Prostate gland (tissue), 2 donors: ENCODE measurements around the gene CELF2.

Experiments used
- POLR2A ChIP-seq: fragments of 450-650 bp; IDR thresholded peaks from one replicate; pipeline ENCODE4 v1.6.1; 2016; ENCODE audit warnings: antibody characterized with exemption, mild to moderate bottlenecking
- TF ChIP-seq, protein P1 (sequence below), 4 experiments: fragments of 200-600 bp in 2 of 4; fragments of 450-650 bp in 2 of 4; sonication (generic) in 2 of 4; IDR thresholded peaks; 1 replicate in 3 of 4; 2 replicates in 1 of 4; pipeline ENCODE4 v1.5.1; 2016 to 2019; ENCODE audit warnings: antibody characterized with exemption in 4 of 4, mild to moderate bottlenecking in 2 of 4, moderate library complexity in 2 of 4

GRCh38 chr10:11135709-11136108 lies 118.0 kb downstream of the CELF2 start:
- TF ChIP-seq, protein P1, sequence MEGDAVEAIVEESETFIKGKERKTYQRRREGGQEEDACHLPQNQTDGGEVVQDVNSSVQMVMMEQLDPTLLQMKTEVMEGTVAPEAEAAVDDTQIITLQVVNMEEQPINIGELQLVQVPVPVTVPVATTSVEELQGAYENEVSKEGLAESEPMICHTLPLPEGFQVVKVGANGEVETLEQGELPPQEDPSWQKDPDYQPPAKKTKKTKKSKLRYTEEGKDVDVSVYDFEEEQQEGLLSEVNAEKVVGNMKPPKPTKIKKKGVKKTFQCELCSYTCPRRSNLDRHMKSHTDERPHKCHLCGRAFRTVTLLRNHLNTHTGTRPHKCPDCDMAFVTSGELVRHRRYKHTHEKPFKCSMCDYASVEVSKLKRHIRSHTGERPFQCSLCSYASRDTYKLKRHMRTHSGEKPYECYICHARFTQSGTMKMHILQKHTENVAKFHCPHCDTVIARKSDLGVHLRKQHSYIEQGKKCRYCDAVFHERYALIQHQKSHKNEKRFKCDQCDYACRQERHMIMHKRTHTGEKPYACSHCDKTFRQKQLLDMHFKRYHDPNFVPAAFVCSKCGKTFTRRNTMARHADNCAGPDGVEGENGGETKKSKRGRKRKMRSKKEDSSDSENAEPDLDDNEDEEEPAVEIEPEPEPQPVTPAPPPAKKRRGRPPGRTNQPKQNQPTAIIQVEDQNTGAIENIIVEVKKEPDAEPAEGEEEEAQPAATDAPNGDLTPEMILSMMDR (IDR thresholded peaks at IDR 0.05): no peak
- no peak for TF ChIP-seq POLR2A
